GM18517 (cell line): ENCODE data around the gene XYLT1.

Experiments used
- ATAC-seq: cut with Tn5 transposase; IDR thresholded peaks from one replicate; pipeline ENCODE4 v1.9.1; 2021; ENCODE audit warnings: mild to moderate bottlenecking, moderate library complexity; ENCODE audit not compliant: unreplicated experiment

Gene XYLT1

DNA sequence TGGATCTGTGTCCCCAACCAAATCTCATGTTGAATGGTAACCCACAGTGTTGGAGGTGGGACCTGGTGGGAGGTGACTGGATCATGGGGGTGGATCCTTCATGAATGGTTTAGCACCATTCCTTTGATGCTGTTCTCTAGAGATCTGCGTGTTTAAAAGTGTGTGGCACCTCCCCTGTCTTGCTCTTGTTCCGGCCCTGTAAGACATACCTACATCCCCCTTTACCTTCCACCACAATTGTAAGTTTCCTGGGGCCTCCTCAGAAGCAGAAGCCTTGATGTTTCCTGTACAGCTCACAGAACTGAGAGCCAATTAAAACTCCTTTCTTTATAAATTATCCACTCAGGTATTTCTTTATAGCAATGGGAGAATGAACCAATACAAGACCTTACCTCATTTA lies 257.7 kb downstream of the XYLT1 start:
- no peak for ATAC-seq

DNA sequence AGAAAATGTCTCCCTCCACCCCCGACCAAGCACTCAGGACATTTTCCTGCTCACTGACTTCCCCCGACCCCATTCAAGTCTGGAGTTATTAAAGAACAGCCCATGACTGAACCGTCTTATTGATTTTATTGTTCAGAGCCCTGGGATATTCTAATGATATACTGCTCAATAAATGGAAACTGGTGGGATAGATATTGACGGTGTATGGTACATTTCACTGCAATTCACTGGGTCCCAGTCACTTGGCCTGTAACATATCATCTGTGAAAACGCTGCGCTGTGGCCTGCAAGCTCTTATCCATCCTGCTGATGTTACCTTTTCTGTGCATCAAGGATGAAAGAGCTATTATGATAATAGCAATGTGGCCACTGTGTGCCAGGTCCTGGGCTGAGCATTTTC lies 258.2 kb downstream of the XYLT1 start:
- no peak for ATAC-seq

DNA sequence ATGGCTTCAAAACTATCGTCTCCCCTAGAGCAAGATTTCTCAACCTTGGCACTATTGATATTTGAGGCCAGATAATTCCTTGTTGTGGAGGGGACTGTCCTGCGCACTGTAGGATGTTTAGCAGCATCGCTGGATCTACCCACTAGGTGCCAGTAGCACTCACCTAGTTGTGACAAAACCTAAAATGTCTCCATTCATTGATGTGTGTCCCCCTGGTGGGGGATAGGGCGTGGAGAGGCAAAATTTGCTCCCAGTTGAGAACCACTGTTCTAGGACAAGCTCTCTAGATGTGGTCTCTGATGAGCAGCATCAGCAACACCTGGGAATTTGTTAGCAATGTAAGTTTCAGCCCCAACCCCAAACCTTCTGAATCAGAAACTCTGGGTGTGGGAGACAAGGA lies 259.0 kb downstream of the XYLT1 start:
- ATAC-seq = no peak

DNA sequence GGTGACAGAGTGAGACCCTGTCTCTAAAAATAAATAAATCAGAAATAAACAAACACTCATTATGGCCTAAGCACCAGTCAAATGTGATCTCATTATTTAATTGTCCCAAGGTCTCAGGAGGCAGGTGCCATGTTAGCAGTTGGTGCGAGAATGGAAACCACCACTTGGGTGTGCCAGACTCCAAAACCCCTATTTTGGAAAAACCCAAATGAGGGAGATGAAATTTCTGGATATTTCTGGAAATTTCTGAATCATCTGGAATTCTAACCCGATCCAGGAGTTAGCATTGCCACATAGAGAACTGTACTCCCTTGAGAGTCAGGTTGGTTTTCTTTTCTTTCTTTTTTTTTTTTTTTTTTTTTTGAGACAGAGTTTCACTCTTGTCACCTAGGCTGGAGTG lies 264.0 kb downstream of the XYLT1 start:
- ATAC-seq = no peak

DNA sequence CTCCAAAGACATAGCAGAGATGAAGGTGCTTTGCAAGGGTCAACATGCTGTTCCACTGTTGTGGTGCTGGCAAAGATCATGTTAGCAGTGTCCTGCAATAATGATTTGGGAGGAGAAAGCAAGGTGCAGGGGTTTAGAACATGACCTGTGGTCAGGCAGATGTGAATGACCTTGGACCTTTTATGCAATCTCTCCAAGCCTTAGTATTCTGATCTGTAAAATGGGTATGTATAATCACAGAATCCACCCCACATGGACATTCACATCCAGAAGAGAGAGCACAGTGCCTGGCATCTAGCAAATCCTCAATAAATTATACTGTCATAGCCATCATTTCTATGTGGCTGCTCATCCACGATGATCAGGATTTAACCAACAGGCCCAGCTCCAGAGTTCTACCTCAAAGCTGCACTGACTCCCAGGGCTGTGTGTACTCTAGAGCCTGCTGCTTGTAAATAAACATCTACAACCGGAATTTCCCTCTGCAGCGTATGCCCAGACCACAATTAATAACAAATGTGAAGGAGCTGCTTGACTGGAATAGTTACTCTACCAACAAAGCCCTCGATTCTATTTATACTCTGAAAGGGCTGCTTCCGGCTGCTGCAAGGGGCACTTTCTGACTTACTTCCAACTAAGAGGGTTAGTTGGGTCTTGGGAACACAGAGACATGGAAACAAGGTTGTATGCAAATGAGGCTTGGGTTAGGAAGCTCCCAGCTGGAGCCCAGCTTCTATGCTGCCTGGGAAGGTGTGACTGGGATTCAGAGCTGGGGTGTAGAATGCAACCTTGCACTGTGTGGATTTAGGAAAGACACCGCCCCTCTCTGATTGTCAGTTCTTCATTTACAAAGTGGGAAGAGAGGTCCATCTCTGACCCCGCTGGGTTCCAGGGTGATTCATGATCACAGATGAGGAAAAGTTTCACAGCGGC lies 265.2 kb downstream of the XYLT1 start:
- ATAC-seq = no peak

DNA sequence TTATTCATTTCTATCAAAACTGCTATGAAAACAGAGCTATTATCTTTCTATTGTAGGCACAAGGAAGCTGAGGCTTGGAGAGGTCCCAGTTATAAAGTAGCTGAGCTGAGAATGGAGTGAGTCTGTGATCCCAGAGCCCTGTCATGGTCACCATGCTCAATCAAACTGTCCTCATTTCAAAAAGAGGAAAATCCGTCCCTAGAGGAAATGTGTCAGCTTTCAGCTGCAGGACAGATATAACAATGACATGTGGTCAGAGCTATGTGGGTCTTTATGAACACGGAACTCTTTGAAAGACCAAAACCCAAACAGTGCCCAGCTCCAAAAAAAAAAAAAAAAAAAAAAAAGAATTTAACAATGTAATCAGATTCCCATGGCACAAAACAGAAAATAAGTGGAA lies 266.1 kb downstream of the XYLT1 start:
- ATAC-seq = no peak

DNA sequence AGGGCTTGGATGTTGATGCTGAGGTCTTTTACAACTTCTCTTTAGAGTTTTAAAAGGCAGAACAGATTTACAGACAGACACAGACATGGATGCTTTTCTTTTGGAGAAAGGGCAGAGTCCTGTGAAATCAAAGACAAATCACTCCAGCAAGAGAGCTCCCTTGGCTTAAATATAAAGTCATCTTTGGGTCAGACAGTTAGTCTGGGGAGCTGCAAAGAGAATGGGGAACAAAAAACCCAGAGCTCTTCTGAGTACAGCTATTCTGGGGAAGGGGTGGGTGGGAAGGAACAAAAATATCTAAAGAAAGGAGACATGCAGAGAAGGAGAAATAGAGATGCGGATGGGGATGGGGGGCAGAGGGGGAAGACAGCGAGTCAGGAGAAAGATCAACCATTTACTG lies 266.6 kb downstream of the XYLT1 start:
- no peak for ATAC-seq

DNA sequence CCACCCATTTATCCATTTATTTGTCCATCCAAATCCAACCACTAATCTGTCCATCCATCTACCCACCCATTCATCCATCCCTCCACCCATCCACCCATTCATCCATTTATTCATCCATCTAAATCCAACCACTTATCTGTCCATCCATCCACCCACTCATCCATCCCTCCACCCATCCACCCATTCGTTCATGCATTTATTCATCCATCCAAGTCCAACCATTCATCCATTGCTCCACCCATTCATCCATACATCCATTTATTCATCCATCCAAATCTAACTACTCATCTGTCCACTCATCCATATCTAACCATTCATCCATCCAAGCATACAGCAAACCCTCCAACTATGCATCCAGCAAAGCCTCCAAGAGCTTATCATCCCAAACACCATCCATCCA lies 267.3 kb downstream of the XYLT1 start:
- ATAC-seq = no peak

DNA sequence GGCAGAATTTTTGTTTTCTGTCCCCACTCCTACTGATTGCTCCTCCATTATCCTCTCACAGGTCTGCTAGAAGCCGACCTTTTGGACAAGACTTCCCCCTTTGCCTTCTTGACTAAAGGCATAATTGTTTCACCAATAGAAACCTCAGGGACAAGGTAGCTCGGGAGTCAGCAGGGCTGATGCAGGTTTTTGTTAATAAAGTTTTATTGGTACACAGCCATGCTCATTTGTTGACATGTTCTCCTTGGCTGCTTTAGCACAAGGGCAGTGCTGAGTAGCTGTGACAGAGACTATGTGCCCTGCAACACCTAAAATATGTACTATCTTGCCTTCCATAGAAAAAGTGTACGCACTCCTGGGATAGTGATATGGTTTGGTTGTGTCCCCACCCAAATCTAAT lies 271.6 kb downstream of the XYLT1 start:
- ATAC-seq = no peak

DNA sequence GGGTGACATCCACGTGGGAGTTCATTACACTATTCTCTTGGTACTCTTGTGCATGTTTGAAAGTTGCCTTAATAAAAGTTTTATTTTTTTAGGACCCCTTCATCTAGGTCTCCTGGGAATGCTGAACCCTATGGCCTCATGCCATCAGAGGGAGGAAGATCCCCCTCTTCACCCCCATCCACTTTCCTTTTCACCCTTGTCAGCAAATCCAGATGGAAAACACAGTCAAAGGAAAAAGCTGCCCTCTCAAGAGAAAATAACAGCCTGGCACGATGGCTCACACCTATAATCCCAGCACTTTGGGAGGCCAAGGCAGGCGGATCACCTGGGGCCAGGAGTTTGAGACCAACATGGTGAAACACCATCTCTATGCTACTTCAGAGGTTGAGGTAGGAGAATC lies 274.2 kb downstream of the XYLT1 start:
- ATAC-seq = no peak

DNA sequence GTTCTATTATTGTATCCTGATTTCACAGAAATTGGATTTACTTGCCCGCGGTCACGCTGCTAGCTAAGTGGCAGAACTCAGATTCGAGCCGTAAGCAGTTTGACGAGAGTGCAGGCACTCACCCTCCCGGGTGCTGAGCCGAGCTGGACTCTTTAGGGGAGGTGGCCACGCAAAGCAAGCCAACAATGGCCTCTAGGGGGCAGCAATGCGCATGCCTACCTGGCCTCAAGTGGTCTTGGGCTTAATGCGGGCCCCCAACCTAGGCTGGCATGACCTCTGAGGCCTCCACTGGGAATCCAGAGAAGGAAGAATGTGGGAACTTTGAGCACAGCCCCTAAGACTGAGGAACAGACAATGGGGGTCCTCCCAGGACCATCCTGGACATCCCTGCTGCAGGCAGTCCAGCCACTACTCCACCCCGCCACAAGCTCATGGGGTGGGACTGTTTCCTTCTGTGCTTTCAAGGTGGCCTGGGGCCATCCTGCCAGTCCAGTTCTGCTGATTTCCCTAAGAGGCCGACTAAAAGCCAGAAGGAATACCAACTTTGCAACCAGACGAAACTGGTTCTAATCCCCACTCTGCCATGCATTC lies 276.5 kb downstream of the XYLT1 start:
- no peak for ATAC-seq

DNA sequence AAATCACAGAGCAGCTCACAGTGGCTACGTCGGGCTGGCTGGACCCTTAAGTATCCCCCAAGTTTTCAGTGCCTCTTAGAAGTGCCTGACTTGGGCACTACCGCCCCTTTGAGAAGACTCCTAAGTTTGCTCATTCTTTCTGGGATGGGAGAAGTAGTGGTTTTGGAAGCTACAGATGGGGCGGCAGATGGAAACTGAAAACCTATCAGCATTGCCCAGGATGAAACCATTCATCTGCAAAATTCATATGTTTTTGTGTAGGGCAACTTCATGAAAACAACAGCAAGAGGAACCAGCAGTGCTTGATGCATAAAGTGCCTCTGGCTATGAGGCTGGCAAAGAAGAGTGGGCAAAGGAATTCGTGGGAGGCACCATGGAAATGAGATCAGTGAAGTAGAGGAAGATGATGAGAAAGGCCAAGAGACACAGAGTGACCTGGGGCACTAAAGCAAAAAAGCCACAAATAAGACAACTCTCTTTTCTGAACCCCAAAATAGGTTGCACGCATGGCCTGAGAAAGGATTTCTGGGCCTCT lies 277.1 kb downstream of the XYLT1 start:
- no peak for ATAC-seq

DNA sequence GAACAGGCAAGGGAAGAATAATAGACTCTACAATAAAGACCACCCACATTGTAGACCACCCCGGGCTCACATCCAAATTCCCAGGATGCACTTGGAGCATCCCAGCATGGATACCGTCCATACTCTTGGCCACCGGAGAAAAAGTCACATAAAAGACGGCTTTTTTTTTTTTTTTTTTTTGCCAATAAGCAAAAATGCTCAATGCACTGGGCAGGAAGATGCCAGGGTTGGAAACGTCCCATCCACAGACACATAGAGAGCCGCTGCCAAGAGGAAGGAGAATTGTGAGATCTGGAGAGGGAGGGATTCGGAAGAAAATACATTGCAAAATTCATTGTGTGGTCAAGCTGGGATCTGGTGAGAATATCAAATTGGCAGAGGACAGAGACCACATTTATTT lies 286.7 kb downstream of the XYLT1 start:
- ATAC-seq = no peak

DNA sequence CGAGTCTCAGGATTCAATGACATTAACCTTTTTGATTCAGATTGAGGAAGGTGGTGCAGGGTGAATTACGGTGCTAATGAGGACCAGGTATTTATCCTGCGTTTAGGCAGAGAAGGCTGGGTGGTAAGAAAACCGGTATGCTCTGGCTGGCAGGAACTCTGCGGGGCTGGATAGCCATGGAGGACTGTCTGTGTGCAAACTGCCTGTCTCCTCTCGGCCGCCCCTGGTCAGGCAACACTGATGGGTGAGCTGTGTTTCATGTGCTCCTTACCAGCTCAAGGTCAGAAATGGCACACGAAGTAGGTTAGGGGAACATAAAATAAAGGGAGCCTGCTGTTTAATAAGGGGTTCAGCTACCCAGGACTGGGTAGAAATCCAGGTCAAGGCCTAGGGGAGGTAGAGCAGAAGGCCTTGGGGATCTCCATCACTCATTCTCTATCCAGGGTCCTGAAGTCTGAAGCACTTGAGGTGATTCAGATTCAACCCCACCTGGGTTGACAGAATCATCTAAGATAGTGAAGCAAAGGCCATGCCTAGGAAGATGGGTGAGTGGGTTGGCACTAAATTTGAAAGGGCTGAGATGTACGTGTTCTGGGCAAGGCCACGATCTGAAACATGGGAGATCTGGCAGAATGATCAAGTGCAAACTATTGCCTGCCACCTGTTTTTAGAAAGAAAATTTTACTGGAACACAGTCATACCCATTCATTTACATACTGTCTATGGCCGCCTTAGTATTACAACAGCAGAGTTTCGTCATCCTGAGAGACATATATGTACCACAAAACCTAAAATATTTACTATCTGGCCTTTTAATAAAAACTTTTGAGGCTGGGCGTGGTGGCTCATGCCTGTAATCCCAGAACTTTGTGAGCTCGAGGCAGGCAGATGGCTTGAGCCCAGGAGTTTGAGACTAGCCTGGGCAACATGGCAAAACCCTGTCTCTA lies 292.5 kb downstream of the XYLT1 start:
- ATAC-seq = no peak

DNA sequence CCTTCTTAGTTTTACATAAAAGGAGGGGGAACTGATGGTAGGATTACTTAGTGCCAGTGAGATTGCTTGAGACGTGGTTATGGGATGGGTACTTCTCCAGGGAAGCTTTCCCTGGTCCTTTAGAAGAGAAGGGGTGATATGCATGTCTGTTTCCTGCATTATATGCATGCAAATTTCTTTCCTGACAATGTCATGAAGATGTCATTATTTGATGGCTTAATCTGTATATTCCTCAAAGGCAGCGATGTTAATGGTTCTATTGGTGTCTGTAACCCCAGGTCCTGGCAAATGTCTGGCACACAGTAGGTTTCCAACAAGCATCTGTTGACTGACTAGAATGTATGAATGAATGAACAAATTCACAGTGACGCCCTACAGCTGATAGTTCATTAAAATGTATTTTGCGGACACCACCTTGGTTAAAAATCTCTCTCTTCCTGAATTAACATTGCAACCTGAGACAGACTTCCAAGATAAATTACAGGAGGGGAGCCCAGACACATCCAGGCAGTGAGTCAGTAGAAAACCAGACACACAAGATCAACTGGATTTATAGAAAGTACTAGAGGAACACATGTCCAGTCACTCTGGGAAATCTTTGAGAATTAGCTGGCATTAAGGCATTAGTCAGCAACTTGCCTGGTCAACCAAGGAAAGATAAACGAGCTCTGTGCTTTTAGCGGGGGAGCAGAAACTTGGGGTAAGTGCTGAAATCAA lies 293.4 kb downstream of the XYLT1 start:
- no peak for ATAC-seq

DNA sequence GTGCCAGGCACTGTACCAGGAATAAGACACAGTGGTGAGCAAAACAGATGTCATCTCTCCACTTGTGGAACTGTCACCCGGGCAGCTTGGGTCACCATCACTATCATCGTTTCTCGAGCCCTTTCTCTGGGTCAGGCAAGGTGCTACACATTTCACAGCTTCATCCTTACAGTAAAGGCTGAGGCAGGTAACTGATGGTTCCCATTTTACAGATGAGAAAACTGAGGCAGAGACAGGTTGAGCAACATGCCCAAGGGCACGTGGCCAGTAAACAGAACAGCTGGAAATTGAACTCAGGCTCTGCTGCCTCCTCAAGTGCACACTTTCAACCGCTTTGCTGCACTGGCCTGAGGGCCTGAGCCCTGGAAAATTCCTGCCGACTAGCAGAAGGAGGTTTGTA lies 294.6 kb downstream of the XYLT1 start:
- no peak for ATAC-seq

DNA sequence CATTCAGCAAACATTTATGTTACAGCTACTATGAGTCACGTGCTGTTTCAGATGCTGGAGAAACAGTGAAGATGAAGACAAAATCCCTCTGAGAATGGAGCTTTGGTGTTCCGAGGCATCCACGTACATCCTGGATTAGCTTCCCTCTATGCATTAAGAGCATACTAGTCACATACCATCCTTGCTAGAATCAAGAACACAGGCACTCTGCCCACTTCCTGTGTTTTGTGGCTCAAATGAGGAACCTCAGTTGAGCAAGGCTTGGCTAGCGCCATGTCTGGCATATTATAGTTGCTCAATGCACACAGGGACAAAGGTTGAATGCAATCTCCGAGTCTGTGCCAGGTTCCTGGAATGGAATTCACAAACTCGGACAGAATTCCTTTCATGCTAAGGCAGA lies 297.5 kb downstream of the XYLT1 start:
- no peak for ATAC-seq

DNA sequence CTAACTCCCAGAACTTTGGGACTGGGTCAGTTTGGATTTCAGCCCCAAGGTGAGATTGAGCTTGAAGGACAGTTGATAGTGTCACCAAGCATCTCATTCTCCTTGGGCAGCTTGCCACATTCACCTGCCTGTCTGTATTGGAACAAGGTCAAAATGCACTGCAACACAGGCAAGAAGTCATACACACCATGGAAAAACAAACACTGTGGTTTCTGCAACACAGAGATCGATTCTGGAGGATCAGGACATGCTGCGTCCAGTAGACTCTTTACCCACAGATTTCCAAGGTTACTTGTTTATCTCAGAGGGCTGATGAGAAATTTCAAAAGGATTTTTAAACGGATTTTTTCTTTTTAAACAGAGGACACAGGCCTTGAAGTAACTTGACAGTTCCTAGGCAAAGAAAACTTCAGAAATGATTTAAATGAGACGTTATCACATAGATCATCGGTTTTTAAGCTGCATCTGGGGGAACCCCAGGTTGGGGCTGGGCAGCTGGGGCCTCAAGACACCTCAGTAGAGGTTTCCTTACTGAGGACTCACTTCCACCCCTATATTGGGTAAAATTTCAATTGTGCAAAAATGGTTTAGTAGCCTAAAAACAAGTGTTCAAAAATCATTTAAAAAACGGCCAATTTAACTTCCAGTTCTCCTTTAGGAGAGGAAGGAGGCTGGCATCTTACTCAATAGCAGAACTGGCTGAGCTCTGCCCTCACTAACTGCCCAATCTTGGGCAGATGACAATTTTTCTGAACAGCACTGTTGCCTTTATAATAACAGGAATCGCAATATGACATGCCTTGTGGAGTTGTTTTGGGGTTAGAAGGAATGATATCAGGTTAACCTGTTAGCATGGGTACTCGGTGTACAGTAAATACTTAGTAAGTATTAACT lies 299.3 kb downstream of the XYLT1 start:
- ATAC-seq = no peak

DNA sequence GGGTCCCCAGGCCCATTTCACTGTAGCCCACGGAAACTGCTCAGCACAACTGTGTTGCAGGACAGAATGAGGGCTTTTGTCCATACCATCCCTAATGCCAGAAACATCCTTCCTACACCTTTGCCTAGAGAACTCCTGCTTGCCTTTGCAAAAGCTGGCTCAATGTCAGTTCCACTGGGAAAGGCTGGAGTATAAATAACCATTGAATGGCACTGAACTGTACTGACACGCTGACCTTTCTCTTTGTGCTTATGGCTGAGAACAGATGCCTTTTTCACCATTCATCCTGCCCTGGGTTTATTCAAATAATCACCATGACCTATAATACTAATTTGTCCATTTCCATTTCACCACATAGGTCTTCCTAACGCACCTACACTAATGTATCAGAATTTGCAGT lies 300.3 kb downstream of the XYLT1 start:
- ATAC-seq = no peak

DNA sequence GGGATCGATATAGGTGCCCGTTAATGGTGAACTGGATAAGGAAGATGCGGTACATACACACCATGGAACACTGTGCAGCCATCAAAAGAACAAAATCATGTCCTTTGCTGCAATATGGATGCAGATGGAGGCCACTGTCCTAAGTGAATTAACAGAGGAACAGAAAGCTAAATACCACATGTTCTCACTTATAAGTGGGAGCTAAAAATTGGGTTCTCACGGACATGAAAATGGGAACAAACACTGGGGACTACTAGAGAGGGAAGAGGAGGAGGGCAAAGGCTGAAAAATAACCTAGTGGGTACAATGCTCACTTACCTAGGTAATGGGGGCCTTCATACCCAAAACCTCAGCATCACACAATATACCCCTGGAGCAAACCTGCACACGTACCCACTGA lies 302.6 kb downstream of the XYLT1 start:
- no peak for ATAC-seq
